ENCODE data around the gene ME1. TPM values are rescaled to one million over a fixed set of nuclear protein-coding genes. Genes with fewer than 3 reads are reported as not detected.

The ME1 gene
- total RNA-seq, 1 experiment from 2014 or later = 131 TPM

DNA sequence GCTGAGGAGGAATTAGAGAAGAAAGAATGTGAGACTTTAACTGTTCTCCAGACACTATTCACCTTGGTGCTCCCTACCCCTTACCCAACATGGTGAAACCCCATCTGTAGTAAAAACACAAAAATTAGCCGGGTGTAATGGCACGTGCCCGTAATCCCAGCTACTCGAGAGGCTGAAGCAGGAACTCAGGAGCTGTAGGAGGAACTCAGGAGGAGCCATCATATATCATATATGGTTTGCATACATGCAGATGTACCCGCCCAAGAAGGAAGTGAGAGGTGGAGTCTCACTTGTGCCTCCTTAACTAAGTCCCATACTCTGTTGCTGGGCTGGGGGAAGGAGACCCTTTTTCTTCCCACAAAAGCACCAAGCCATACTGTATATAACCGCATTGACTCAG is 35.5 kb upstream of the ME1 start:
- peak overlapping the region; percentile 23 for H3K27ac Mint-ChIP-seq (ENCODE audit: unreplicated experiment)
- Histone ChIP-seq H3K27me3 (replicated peaks; ENCODE audit: control insufficient read depth, insufficient read depth, low read length) (no peaks in the 10 kb centered on the region), H3K36me3 (ENCODE audit: control insufficient read depth, insufficient read depth, low read length) (0 out of 2 replicates have a peak, but pooled peaks cover under 1% of the 10 kb centered on the region), H3K4me1 (peaks cover 48% of the 10 kb centered on the region), H3K9me3 (0 out of 2 replicates have a peak, but pooled peaks cover 3% of the 10 kb centered on the region), H3K4me3 (ENCODE audit: low read depth, low read length) (no peak overlapping the region)
- ChIA-PET CTCF (interaction anchor here (0.6 kb wide), 1 partner anchor 46 kb away, joined by 5 read pairs; the partner anchor contains the start of gene PRSS35), POLR2A (no interaction called here)
- H3K27me3 Mint-ChIP-seq (ENCODE audit: insufficient read depth, unreplicated experiment) = no peaks in the 10 kb centered on the region
- DNase-seq = no peak
- H3K9me3 Mint-ChIP-seq (ENCODE audit: unreplicated experiment) = no peaks in the 10 kb centered on the region
- no TSS peak for BruUV-seq (replicated peaks)
- peaks cover 36% of the 10 kb centered on the region for H3K4me1 Mint-ChIP-seq (ENCODE audit: low read depth, unreplicated experiment)
- TF ChIP-seq, protein P1, sequence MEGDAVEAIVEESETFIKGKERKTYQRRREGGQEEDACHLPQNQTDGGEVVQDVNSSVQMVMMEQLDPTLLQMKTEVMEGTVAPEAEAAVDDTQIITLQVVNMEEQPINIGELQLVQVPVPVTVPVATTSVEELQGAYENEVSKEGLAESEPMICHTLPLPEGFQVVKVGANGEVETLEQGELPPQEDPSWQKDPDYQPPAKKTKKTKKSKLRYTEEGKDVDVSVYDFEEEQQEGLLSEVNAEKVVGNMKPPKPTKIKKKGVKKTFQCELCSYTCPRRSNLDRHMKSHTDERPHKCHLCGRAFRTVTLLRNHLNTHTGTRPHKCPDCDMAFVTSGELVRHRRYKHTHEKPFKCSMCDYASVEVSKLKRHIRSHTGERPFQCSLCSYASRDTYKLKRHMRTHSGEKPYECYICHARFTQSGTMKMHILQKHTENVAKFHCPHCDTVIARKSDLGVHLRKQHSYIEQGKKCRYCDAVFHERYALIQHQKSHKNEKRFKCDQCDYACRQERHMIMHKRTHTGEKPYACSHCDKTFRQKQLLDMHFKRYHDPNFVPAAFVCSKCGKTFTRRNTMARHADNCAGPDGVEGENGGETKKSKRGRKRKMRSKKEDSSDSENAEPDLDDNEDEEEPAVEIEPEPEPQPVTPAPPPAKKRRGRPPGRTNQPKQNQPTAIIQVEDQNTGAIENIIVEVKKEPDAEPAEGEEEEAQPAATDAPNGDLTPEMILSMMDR (IDR thresholded peaks at IDR 0.05; ENCODE audit: insufficient read depth in 1 of 2, low read depth in 1 of 2, low read length in 1 of 2, severe bottlenecking in 1 of 2, unreplicated experiment in 1 of 2) = no peak
- no peak overlapping the region for H3K4me3 Mint-ChIP-seq (ENCODE audit: unreplicated experiment)
- H3K36me3 Mint-ChIP-seq (ENCODE audit: insufficient read depth, unreplicated experiment) = peaks cover 8% of the 10 kb centered on the region
- intact Hi-C loops (cut with micrococcal nuclease; ENCODE audit: unreplicated experiment) = no loop called here

DNA sequence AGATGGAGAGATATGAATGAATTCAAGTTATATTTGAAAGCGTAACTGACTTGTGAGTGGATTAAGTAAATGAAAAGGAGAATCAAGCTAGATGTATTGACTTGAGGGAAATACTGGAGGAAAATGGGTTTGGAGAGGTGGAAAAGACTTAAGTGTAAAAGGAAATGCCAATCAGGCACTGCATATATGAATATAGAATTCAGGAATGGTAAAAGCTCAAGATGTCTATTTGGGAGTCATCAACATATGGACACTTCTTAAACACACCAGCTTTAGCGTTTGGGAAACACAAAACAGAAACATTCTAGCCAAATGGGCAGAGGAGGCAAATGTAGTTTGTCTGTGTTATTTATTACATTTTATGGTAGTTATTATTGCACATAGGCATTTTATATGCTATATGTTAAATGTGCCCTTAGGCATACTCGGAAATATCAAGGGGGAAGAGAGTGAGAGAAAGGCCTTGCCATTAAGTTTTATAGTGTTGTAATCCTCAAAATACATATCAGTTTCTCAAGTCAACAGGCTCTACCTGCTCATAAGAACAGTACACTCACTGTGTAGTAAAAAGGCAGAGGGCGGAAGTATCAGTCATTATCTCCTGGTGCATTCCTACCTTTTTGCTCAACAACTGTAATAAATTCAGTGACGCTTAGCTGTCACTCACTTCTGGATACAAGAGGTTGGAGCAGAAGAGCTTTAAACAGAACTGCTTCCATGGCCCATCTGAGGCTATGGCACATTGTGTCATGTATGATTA is 33.7 kb upstream of the ME1 start:
- H3K27ac Mint-ChIP-seq (ENCODE audit: unreplicated experiment) = peak overlapping the region; percentile 89
- TF ChIP-seq, protein P1 (IDR thresholded peaks at IDR 0.05; ENCODE audit: insufficient read depth in 1 of 2, low read depth in 1 of 2, low read length in 1 of 2, severe bottlenecking in 1 of 2, unreplicated experiment in 1 of 2) = no peak
- H3K4me1 Mint-ChIP-seq (ENCODE audit: low read depth, unreplicated experiment) = peaks cover 46% of the 10 kb centered on the region
- peaks cover 11% of the 10 kb centered on the region for H3K36me3 Mint-ChIP-seq (ENCODE audit: insufficient read depth, unreplicated experiment)
- H3K4me3 Mint-ChIP-seq (ENCODE audit: unreplicated experiment) = peak overlapping the region; percentile 9
- ChIA-PET CTCF (interaction anchor here (1.1 to 4.0 kb wide), 2 partner anchors 46 to 48 kb away, joined by 3 to 24 read pairs; partner anchors contain the start of gene PRSS35), POLR2A (interaction anchor here (0.6 to 1.5 kb wide), 3 partner anchors 14 to 274 kb away, joined by 3 to 8 read pairs (median 4); partner anchors contain the start of gene PRSS35)
- no peak overlapping the region for H3K4me3 ChIP-seq (ENCODE audit: low read depth, low read length)
- BruUV-seq (replicated peaks) = TSS peak; percentile 81
- H3K4me1 ChIP-seq = peaks cover 53% of the 10 kb centered on the region
- H3K27me3 Mint-ChIP-seq (ENCODE audit: insufficient read depth, unreplicated experiment) = no peaks in the 10 kb centered on the region
- no peaks in the 10 kb centered on the region for H3K27me3 ChIP-seq (replicated peaks; ENCODE audit: control insufficient read depth, insufficient read depth, low read length)
- H3K9me3 Mint-ChIP-seq (ENCODE audit: unreplicated experiment) = peaks cover 6% of the 10 kb centered on the region
- peak; percentile 79 to 81 for DNase-seq
- peaks cover 10% of the 10 kb centered on the region; the same call in 1 of the 2 replicates for H3K9me3 ChIP-seq
- H3K36me3 ChIP-seq (ENCODE audit: control insufficient read depth, insufficient read depth, low read length) = 0 out of 2 replicates have a peak, but pooled peaks cover 2% of the 10 kb centered on the region
- intact Hi-C loops (cut with micrococcal nuclease; ENCODE audit: unreplicated experiment) = no loop called here

DNA sequence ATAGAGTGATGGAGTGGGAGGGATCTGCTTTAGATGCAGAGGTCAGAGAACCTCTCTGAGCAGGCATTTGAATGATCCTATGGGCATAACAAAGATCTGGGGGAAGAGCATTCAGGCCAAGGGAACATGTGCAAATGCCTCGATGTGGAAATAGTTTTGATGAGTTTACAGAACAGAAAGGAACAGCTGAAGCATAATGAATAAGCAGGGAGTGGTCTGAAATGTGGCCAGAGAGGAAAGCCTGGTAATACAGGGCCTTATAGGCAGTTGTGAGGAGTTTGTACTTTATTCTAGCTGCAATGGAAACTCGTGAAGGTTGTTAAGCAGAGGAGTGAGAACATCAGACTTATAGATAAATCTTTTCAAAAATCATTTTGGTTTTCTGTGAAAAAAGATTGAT is 33.0 kb upstream of the ME1 start:
- no peaks in the 10 kb centered on the region for H3K27me3 ChIP-seq (replicated peaks; ENCODE audit: control insufficient read depth, insufficient read depth, low read length)
- TF ChIP-seq, protein P1 (IDR thresholded peaks at IDR 0.05; ENCODE audit: insufficient read depth in 1 of 2, low read depth in 1 of 2, low read length in 1 of 2, severe bottlenecking in 1 of 2, unreplicated experiment in 1 of 2) = no peak
- no peak overlapping the region for H3K4me3 ChIP-seq (ENCODE audit: low read depth, low read length)
- DNase-seq = peak in 1 of 2 experiments; percentile 16
- H3K36me3 ChIP-seq (ENCODE audit: control insufficient read depth, insufficient read depth, low read length) = 0 out of 2 replicates have a peak, but pooled peaks cover 2% of the 10 kb centered on the region
- H3K36me3 Mint-ChIP-seq (ENCODE audit: insufficient read depth, unreplicated experiment) = peaks cover 13% of the 10 kb centered on the region
- peaks cover 10% of the 10 kb centered on the region; the same call in 1 of the 2 replicates for H3K9me3 ChIP-seq
- CTCF ChIA-PET = interaction anchor here (4.0 kb wide), 1 partner anchor 49 kb away, joined by 24 read pairs; the partner anchor contains the start of gene PRSS35
- peaks cover 53% of the 10 kb centered on the region for H3K4me1 ChIP-seq
- POLR2A ChIA-PET = interaction anchor here (1.5 kb wide), 1 partner anchor 49 kb away, joined by 8 read pairs; the partner anchor contains the start of gene PRSS35
- peaks cover 10% of the 10 kb centered on the region for H3K9me3 Mint-ChIP-seq (ENCODE audit: unreplicated experiment)
- peaks cover 48% of the 10 kb centered on the region for H3K4me1 Mint-ChIP-seq (ENCODE audit: low read depth, unreplicated experiment)
- no peaks in the 10 kb centered on the region for H3K27me3 Mint-ChIP-seq (ENCODE audit: insufficient read depth, unreplicated experiment)
- no TSS peak for BruUV-seq (replicated peaks)
- H3K27ac Mint-ChIP-seq (ENCODE audit: unreplicated experiment) = peak overlapping the region; percentile 89
- intact Hi-C loops (cut with micrococcal nuclease; ENCODE audit: unreplicated experiment) = loop anchor here (2.0 kb wide), 2 partner anchors 25 to 395 kb away; no protein-coding TSS in a partner anchor
- peak overlapping the region; percentile 20 for H3K4me3 Mint-ChIP-seq (ENCODE audit: unreplicated experiment)
